NCI-H82 (cell line): ENCODE data around the gene MDK.
A peak's percentile ranks its signal among the peaks of the same experiment; 100 is the strongest.

Experiments used
- DNase-seq: peaks from one replicate; lab custom pipeline; 2025; lab: John Stamatoyannopoulos, UW

Gene MDK

DNA sequence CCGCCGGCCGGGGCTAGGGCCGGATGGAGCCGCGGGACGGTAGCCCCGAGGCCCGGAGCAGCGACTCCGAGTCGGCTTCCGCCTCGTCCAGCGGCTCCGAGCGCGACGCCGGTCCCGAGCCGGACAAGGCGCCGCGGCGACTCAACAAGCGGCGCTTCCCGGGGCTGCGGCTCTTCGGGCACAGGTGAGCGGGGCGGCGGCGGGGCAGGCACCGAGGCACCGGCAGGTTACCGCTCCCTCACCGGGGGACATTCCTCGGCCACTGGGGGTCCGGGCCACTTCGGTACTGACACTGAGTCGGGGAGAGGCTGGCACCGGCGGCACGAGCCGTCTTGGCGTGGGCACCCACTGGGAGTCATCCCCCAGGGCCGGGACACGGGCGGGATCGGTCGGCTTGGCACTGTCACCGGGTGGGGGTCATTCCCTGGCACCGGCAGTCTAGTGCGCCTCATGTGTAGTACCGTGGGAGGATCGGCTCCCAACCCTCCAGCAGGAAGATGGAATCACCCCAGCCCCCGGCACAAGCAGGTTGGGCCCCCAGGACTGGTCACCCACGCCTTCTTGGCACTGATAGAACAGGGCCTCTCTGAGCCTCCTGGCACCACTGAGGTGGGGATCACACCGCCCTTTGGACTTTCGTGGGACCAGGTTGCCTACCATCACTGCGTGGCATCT, 33.7 kb upstream of the MDK start:
- DNase-seq, result no peak

DNA sequence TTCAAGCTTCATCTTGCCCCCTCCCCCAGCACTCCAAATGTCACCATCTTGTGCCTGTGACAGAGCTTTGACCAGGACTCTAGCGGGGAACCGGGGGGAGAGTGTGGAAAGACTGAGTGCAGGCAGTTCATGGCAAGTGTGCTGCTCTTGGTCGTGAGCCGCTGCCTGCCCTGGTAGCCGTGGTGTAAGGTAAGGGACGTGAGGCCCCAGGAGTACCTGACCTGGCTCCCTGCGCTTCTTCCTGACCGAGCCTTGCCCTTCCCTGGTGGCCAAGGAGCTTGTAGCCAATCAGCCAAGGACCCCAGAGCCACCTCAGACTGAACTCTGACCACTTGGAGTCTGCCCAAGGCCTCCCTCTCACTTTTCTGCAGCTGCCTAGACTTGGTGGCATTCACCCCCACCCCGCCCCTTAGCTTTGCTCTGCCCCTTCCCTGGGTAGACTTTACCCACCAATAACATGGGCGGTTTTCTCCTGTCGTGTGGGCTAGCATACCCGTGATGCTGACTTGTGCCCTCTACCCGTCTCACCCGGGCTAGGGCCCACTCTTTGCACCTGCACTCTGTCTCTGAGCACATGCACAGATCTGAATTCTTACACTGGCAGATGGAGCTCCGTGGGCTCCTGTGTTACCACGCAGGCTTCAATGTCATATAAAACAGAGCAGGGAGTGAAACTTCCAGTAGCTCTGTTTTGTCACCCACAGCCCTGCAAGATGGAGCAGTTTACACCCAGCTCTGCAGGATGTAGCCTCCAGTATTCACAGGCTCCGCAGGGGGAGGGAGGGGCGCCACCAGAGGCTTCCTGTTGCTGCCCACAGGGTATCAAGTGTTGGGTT, 32.7 kb upstream of the MDK start:
- DNase-seq, result no peak

- no peak for DNase-seq
Observed at GRCh38 chr11:46350695-46351094, 30.8 kb upstream of the MDK start.

DNA sequence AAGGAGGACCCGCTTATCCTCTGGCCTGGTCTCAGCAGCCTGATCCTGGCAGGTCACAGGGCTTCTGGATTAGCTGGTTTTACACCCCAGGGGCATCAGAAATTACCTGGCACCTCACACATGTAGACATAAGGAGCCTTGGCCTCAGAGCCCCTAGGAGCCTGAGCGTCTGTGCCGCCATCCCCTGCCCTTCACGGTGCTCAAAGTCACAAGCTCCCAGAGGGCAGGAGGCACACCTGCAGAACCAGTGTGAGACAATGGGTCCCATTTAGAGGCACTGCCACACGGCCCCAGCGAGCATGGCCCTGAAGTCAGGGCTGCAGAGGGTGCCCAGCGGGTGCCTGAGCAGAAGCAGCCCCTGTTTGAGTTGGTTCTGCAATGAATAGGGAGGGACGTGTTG, 30.3 kb upstream of the MDK start:
- DNase-seq, result no peak

DNA sequence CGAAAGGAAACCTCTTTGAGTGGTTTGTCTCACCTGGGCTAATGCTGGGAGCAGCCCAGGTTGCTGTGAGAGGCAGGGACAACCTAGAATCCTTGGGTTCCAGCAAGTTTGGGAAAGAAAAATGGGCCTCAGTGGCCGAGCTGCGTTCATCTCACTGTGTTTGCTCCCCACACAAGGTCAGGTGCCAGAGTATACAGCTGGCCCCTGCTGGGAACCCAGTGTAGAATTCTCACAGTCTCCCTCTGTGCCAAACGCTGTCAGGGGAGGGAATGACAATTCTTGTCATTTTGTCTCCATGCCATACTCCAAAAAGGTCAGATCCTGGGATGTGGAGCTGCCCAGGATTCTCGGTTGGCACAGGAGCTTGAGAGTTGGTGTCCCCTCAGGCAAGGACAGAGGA, 29.9 kb upstream of the MDK start:
- DNase-seq, result no peak

- peak; percentile 57 for DNase-seq
Observed at GRCh38 chr11:46352063-46352841, 29.2 kb upstream of the MDK start.

- DNase-seq, result no peak
Observed at GRCh38 chr11:46353698-46354097, 27.8 kb upstream of the MDK start.

- DNase-seq, result no peak
Observed at GRCh38 chr11:46356924-46357482, 24.5 kb upstream of the MDK start.

DNA sequence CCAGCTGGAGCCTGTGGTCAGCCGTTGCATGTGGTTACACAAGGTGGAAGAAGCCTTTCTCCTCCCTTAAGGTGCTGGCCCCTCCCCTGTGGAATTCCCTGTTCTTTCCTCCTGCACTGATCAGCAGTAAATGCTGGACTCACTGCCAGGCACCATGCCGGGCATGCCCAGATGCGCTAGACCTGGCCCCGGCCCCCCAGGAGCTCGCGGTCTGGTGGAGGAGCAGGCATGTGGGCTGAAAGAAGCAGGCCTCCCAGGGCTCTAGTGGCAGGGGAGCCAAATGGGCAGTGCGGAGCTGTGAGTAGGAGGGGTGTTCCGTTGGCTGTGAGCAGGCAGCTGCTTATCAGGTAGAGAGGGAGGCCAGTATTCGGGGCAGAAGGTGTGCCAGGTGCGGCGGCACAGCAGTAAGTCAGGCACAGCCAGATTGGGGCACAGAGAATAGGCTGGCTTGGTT, 24.0 kb upstream of the MDK start:
- no peak for DNase-seq

- DNase-seq, result no peak
Observed at GRCh38 chr11:46359953-46360352, 21.5 kb upstream of the MDK start.

- no peak for DNase-seq
Observed at GRCh38 chr11:46360878-46361277, 20.6 kb upstream of the MDK start.

- DNase-seq, result peak; percentile 32
Observed at GRCh38 chr11:46361283-46362155, 19.9 kb upstream of the MDK start.

DNA sequence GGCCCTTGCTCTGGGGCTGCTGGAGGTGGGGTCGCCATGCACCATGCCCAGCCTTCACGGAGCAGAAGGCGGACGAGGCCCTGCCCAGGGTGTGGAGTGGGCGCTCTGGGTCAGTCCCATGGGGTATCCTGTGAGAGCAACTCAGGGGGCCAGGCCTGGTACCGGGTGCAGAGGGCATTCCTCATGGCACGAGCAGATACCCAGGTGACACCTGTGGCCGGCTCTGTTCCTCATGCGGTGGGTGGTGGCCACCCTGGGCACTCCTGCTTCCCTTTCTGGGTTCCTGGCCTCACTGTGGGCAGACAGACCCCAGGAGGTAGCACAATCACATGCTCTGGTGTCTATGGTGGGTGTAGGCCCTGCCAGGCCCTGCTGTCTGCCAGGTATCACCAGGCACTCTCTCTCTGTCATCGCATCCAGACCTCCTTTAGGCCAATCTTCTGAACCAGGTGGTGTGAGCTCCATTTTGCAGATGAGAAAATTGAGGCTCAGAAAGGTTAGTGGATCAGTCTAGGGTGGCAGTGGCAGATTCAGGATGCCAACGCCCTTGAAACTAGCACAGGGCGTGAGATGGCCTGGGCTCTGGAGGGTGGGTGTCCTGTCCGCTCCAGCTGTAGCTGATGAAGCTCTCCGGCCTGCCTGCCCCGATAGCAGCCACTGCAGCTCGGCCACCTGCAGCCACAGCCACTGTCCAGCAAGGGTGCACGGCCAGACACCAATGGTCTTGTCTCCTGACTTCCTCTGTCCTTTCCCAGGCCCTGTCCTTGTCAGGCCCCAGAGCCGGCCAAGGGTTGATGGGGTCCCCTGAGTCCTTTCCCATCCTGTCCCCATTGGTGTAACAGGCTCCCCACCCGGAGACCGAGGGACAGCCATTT, 19.1 kb upstream of the MDK start:
- DNase-seq, result no peak

GRCh38 chr11:46363031-46363407, 18.4 kb upstream of the MDK start:
- no peak for DNase-seq

- DNase-seq, result no peak
Observed at GRCh38 chr11:46363455-46364005, 17.9 kb upstream of the MDK start.

DNA sequence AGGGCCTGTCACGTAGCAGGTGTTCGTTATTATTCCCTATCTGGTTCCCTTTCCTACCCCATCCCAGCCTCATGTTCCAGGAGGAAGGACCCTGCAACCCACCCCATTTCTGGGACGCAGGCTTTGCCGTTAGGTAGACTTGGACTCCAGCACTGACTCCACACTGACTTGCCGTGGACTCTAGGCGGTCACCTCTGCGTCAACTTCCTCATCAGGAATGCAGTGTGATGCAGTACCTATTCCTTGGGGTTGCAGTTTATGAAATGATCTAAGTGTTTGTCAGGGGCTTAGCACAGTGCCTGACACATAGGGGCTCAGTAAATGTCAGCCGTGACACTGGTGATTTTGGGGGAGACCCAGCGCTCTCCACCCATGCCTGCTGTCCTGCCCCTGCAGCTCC, 17.4 kb upstream of the MDK start:
- no peak for DNase-seq

GRCh38 chr11:46364791-46365190, 16.7 kb upstream of the MDK start:
- no peak for DNase-seq

DNA sequence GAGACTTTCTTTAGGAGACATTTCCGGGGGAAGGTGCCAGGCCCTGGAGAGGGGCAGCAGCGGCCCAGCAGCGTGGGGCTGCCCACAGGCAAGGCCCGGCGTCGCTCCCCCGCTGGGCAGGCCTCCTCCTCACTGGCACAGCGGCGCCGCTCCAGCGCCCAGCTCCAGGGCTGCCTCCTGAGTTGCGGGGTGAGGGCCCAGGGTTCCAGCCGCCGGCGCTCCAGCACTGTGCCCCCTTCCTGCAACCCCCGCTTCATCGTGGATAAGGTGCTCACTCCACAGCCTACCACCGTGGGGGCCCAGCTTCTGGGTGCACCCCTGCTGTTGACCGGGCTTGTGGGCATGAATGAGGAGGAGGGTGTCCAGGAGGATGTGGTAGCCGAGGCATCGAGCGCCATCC, 15.2 kb upstream of the MDK start:
- no peak for DNase-seq

DNA sequence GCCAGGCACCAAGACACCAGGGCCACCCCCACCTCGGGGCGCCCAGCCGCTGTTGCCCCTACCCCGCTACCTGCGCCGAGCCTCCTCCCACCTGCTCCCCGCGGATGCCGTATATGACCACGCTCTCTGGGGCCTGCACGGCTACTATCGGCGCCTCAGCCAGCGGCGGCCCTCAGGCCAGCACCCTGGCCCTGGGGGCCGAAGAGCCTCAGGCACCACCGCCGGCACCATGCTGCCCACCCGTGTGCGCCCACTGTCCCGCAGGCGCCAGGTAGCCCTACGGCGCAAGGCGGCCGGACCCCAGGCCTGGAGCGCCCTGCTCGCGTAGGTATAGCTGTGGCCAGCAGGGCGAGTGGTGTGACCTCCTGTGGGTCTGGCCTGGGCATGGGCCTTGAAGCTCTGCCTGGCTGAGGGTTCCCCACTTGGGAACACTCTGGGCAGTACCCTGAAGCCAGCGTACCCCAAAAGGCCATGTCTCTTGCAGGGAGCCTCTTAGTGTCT, 14.8 kb upstream of the MDK start:
- DNase-seq, result no peak
